ENCODE measurements around the gene ATG5. TPM values are rescaled to one million over a fixed set of nuclear protein-coding genes. Genes with fewer than 3 reads are reported as not detected.

The ATG5 gene
- polyA plus RNA-seq, 1 donor (not counting 4 experiments of a cell fraction or from before 2014, with no cell fraction given) = 60.0 TPM

DNA sequence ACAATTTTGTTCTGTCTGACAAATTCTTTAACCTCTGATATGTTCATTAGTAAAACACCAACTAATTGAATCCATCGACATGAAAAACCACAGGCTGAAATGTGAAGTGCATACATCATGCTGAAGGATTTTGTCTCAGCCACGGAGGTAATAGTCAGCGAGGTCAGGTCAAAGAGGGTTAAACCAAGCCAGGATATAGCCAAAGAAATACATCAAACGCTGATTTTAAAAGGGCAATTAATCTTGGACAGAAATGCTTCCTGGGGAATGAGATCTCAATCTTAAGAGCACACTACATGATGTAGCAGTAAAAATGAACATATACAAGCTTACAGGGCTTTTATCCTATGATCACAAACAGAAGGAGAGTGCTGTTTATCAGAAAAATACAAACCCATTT is 132.7 kb downstream of the ATG5 start:
- Histone ChIP-seq H3K4me2 (ENCODE audit: control insufficient read depth, extremely low read depth, insufficient read depth, low read depth, low read length) (peak overlapping the region; percentile 38), H3K4me1 (ENCODE audit: control insufficient read depth, extremely low read depth, insufficient read depth, low read length) (peaks cover 27% of the 10 kb centered on the region), H3K9ac (ENCODE audit: control insufficient read depth, extremely low read depth, insufficient read depth, low read length) (no peak overlapping the region), H2AFZ (ENCODE audit: control insufficient read depth, low read length) (no peak overlapping the region), H3K9me1 (ENCODE audit: control insufficient read depth, extremely low read depth, insufficient read depth, low read length) (no peaks in the 10 kb centered on the region), H3K79me2 (ENCODE audit: control insufficient read depth, insufficient read depth, low read length) (no peaks in the 10 kb centered on the region), H4K20me1 (ENCODE audit: control insufficient read depth, extremely low read depth, insufficient read depth, low read length) (no peaks in the 10 kb centered on the region), H3K36me3 (ENCODE audit: control insufficient read depth in 2 of 2, extremely low read depth in 1 of 2, insufficient read depth in 2 of 2, low read length in 2 of 2) (no peaks in the 10 kb centered on the region), H3K4me3 (ENCODE audit: control insufficient read depth in 2 of 3, extremely low read depth in 1 of 3, insufficient read depth in 2 of 3, low read depth in 1 of 3, low read length in 3 of 3) (no peak overlapping the region), H3K27ac (ENCODE audit: control insufficient read depth, insufficient read depth, low read length) (peak overlapping the region; percentile 19), H3K9me3 (ENCODE audit: control insufficient read depth, low read depth, low read length) (no peaks in the 10 kb centered on the region), H3K27me3 (ENCODE audit: control insufficient read depth, extremely low read depth, insufficient read depth, low read length) (no peaks in the 10 kb centered on the region)
- DNase-seq (ENCODE audit: low read depth, low spot score) (no peak), FAIRE-seq (peak; percentile 77)
- dilution Hi-C loops (cut with MboI; ENCODE audit: extremely low pct_ligation_motif_present, low sequenced_read_pairs) = no loop called here
- TF ChIP-seq, protein P1, sequence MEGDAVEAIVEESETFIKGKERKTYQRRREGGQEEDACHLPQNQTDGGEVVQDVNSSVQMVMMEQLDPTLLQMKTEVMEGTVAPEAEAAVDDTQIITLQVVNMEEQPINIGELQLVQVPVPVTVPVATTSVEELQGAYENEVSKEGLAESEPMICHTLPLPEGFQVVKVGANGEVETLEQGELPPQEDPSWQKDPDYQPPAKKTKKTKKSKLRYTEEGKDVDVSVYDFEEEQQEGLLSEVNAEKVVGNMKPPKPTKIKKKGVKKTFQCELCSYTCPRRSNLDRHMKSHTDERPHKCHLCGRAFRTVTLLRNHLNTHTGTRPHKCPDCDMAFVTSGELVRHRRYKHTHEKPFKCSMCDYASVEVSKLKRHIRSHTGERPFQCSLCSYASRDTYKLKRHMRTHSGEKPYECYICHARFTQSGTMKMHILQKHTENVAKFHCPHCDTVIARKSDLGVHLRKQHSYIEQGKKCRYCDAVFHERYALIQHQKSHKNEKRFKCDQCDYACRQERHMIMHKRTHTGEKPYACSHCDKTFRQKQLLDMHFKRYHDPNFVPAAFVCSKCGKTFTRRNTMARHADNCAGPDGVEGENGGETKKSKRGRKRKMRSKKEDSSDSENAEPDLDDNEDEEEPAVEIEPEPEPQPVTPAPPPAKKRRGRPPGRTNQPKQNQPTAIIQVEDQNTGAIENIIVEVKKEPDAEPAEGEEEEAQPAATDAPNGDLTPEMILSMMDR (optimal IDR thresholded peaks at IDR 0.05 in 1 of 3, IDR thresholded peaks at IDR 0.05 in 1 of 3, conservative IDR thresholded peaks at IDR 0.05 in 1 of 3; ENCODE audit: extremely low read depth in 1 of 3, insufficient read depth in 2 of 3, low read length in 3 of 3) = no peak
- no peak for TF ChIP-seq EZH2 (IDR thresholded peaks at IDR 0.05; ENCODE audit: low read length)

DNA sequence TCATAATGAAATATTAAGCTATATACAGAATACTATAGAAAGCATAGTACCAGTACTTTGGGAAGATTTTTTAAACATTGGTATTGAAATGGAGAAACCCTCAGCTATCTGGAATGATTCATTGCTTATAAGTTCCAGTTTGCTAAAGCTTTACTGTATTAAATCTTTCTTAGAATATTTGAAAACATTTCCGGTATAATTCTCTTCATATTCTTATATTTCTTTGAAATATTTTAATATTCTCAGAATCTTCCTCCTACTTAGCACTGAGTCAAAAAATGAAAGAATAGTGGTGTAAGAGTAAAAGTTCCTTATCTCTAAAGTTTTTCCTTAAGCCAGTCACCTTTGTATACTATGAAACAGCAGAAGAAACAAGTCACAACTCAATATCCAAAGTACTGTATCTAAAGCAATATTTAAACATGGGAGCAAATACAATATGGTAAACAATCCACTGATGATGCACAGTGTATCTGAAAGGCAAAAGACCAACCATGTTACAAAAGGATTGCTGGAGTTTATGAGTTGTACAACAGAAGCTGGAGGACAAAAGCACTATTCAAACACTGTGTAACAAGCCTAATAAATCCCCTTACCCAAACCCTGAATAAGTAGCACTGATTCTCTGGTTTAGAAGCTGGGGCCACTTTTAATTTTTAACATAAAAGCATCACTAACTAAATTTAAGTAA is 137.3 kb downstream of the ATG5 start:
- dilution Hi-C loops (cut with MboI; ENCODE audit: extremely low pct_ligation_motif_present, low sequenced_read_pairs) = no loop called here
- FAIRE-seq (peak; percentile 73), DNase-seq (ENCODE audit: low read depth, low spot score) (no peak)
- TF ChIP-seq, protein P1 (optimal IDR thresholded peaks at IDR 0.05 in 1 of 3, IDR thresholded peaks at IDR 0.05 in 1 of 3, conservative IDR thresholded peaks at IDR 0.05 in 1 of 3; ENCODE audit: extremely low read depth in 1 of 3, insufficient read depth in 2 of 3, low read length in 3 of 3) = no peak
- TF ChIP-seq EZH2 (IDR thresholded peaks at IDR 0.05; ENCODE audit: low read length) = no peak
- H3K4me1 ChIP-seq (ENCODE audit: control insufficient read depth, extremely low read depth, insufficient read depth, low read length) = peaks cover 7% of the 10 kb centered on the region
- no peak overlapping the region for H3K27ac ChIP-seq (ENCODE audit: control insufficient read depth, insufficient read depth, low read length)
- H3K79me2 ChIP-seq (ENCODE audit: control insufficient read depth, insufficient read depth, low read length) = no peaks in the 10 kb centered on the region
- no peaks in the 10 kb centered on the region for H3K27me3 ChIP-seq (ENCODE audit: control insufficient read depth, extremely low read depth, insufficient read depth, low read length)
- no peak overlapping the region for H3K9ac ChIP-seq (ENCODE audit: control insufficient read depth, extremely low read depth, insufficient read depth, low read length)
- H3K9me1 ChIP-seq (ENCODE audit: control insufficient read depth, extremely low read depth, insufficient read depth, low read length) = no peaks in the 10 kb centered on the region
- no peak overlapping the region for H3K4me2 ChIP-seq (ENCODE audit: control insufficient read depth, extremely low read depth, insufficient read depth, low read depth, low read length)
- H3K4me3 ChIP-seq (ENCODE audit: control insufficient read depth in 2 of 3, extremely low read depth in 1 of 3, insufficient read depth in 2 of 3, low read depth in 1 of 3, low read length in 3 of 3) = no peak overlapping the region
- no peaks in the 10 kb centered on the region for H3K9me3 ChIP-seq (ENCODE audit: control insufficient read depth, low read depth, low read length)
- no peaks in the 10 kb centered on the region for H4K20me1 ChIP-seq (ENCODE audit: control insufficient read depth, extremely low read depth, insufficient read depth, low read length)
- H2AFZ ChIP-seq (ENCODE audit: control insufficient read depth, low read length) = no peak overlapping the region
- peaks cover 3 to 5% of the 10 kb centered on the region in 2 experiments for H3K36me3 ChIP-seq (ENCODE audit: control insufficient read depth in 2 of 2, extremely low read depth in 1 of 2, insufficient read depth in 2 of 2, low read length in 2 of 2)

Data from keratinocyte (primary cell).